Cerebellar nuclear complex (tissue), 1 donor: Measurements from ENCODE around the gene TNFRSF13B.
"Not testable (repeated sequence)": the region's sequence is repeated elsewhere in the genome, so short reads cannot be mapped to it uniquely, and the experiment has no call there.

Source experiments
- DNase-seq, 2 experiments: peaks; one replicate each; lab custom pipeline; 2025; lab: John Stamatoyannopoulos, UW

The TNFRSF13B gene

DNA sequence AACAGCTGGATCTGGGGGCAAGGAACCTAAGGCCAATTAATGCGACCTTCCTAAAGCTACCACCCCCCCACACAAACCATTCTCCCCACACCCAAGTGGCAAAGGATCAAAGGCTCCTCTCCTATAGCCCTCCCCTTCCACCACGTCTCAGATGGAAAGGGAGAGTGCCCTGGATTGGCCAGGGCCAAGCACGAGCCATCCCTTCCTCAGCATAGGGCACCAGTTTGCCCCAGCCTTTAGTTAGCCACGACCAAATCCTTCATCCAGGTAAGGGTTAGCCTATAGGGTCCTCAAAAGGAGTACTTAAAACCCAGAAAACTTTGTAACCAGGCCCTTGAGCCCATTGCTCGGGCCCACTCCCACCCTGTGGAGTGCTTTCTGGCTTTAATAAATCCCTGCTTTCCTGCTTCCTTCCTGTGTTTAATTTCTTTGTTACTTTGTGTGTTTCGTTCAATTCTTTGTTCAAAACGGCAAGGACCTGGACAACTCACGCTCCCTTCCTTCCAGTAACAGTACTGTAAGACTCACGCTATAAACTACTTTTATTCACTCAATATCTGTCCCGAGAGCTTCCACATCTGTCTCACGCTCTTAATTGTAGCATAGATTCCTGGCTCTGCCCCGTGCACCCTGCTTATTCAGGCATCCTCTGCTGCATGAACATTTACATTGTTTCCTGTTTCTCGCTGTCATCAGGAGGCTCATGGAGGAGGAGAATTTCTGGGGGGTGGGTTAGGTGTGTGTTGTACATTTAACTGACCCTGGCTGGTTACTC is 62.3 kb downstream of the TNFRSF13B start:
- DNase-seq = no peak

DNA sequence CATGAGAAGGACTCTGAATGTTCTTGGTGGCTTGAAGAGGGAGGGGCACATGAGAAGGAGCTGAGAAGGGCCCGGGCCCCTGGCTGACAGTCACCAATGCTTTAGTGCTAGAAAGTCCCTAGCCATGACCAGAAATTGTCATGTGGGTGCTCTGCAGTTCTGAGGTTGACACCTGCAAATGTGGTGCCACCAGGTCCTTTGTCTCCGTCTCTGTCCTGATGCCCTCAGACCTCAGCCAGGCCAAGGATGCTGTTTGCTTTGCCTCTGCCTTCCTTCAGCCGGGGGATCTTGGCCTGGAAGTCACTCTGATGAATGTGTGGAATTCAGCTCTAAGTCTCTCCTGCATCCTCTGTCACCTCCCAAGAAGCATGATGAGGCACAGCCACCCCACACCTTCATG is 63.6 kb downstream of the TNFRSF13B start:
- DNase-seq = no peak

DNA sequence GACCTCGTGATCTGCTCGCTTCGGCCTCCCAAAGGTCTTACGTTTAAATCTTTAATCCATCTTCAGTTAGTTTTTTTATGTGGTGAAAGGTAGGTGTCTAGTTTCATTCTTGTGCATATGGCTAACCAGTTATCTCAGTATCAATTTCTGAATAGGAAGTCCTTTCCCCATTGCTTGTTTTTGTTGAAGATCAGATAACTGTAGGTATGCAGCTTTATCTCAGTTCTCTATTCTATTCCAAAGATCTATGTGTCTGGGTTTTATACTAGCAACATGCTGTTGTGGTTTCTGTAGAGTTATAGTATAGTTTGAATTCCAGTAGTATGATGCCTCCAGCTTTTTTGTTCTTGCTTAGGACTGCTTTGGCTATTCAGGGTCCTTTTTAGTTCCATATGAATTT is 65.2 kb downstream of the TNFRSF13B start:
- no peak for DNase-seq

DNA sequence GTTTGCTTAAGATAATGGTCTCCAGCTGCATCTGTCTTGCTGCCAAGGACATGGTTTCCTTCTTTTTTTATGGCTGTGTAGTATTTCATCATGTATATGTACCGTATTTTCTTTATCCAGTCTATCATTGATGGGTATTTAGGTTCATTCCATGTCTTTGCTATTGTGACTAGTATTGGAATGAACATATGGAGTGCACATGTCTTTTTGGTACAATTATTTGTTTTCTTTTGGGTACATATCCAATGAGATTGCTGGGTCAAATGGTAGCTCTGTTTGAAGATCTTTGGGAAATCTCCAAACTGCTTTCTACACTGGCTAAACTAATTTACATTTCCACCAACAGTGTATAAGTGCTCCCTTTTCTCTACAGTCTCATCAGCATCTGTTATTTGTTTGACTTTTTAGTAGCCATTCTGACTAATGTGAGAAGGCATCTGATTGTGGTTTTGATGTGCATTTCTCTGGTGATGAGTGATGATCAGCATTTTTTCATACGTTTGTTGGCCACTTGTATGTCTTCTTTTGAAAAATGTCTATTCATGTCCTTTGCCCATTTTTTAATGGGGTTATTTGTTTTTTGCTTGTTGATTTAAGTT is 66.2 kb downstream of the TNFRSF13B start:
- DNase-seq = no peak

DNA sequence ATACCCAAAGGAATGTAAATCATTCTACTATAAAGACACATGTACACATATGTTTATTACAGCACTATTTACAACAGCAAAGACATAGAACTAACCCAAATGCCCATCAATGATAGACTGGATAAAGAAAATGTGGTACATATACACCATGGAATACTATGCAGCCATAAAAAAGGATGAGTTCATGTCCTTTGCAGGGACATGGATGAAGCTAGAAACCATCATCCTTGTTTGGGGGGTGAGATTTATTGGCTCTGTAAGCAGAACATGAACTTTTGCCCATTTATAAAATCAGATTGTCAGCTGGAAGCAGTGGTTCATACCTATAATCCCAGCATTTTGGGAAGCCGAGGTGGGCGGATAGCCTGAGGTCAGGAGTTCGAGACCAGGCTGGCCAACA is 68.8 kb downstream of the TNFRSF13B start:
- not testable (repeated sequence) for DNase-seq

DNA sequence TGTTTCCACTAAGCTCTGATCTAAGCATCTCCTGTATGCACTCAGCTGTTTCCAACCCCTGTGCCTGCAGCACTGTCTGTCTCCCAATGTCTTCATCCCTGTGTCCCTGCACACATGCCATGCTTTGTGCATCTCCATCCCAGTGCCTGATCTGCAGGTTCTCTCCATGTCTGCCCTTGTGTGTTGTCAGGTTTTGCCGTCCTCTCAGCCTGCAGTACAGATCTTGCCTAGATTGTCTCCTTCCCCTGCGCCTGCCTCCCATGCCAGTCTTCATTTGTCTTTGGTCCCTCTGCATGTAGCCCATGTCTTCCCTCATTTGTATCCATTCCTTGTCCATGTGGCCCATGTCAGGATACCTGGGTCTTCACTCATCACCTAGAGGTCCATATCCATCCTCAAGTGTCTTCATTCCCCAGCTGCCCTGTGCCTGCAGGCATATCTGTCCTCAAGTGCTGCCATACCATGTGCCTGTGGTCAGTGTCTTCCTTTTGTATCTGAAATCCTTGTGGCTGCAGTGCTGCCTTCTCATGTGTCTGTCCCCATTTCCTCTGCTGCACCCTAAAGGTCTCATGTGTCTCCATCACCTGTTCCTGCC is 71.5 kb downstream of the TNFRSF13B start:
- no peak for DNase-seq

DNA sequence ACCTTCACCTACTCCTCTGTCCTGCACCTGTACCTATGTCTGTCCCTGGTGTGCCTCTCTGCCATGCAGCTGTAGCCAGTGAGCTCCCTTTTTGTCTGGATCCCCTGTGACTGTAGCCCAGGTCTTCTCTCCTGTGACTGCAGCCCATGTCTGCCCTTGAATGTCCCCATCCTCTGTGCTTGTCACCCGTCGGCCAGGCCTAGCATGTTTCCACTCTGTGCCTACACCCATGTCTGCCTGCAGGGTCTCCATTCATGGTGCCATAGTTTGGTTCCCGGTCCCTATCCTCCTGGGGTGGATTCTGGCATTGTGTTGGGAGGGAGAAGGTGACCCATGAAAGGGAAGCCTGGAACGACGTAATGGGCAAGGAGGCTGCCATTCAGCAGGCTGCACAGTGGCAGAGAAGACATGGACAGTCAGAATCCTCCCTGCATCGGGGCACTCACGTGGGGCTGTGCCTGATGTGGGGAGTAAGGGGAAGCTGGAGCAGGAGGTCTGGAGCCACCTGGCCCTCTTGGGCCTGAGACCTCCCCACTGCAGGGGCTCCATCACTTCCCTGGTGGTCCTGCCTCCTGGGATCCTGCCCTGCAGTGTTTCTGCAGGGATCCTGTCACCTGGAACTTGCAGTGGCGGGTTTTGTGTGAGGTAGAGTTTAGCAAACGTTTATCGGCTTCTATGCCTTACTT is 74.6 kb downstream of the TNFRSF13B start:
- DNase-seq = not testable (repeated sequence)

DNA sequence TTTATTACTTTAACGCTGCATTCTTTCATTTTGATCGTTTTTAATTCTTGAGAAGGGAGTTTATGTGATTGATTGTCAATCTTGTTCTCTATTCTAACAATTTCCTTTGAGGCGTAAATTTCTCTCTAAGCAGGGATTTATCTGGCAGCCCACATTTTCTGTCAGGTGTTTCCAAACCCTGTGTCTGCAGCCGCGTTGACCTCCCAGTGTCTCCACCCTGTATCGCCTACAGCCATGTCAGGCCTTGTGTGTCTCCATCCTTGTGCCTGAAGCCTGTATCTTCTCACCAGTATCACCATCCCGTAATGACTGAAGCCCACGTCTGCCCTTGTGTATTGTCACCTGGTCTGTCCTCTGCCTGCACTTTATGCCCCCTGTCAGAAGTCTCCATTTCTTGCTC is 75.7 kb downstream of the TNFRSF13B start:
- DNase-seq = not testable (repeated sequence)

DNA sequence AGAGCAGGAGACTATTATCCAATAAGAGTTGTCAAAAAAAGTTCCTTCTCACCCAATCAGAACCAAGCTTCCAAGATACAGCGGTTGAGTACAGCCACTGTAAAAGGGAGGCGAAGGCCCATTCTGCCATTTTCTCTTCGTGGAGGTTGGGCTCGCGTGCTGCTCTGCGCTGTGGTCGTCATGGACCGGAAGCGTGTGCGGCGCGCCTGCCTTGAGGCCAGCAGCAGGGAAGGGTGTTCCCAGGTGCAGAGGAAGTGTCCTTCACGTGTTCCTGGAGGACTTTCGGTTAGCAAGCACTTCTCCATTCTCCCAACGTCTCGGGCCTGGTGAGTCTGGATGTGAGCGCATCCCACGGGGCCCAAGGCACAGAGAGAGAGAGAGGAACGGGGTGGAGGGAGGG is 78.4 kb downstream of the TNFRSF13B start:
- not testable (repeated sequence) for DNase-seq

DNA sequence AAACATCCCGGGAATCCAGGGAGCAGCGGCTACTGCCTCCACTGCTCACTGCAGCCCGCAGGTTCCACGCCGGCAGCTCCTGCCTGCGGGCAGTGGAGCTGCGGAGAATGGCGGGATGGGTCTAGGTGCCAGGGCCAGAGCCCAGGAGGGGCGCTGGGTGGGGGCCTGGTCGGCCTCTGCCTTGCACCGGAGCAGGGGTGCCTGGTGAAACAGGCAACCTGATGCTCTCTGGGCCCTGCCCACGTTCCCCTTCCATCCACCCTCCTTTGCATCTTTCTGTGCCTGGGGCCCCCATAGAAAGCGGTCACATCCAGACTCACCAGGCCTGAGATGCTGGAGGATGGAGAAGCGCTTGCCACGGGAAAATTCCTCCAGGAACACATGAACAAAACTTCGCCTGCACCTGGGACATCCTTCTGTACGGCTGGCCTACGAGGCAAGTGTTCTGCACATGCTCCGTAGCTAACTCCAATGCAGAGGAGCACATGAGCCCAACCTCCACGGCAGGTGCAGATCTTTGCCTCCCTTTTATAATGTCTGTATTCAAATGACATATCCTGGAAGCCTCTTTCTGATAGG is 79.0 kb downstream of the TNFRSF13B start:
- not testable (repeated sequence) for DNase-seq

DNA sequence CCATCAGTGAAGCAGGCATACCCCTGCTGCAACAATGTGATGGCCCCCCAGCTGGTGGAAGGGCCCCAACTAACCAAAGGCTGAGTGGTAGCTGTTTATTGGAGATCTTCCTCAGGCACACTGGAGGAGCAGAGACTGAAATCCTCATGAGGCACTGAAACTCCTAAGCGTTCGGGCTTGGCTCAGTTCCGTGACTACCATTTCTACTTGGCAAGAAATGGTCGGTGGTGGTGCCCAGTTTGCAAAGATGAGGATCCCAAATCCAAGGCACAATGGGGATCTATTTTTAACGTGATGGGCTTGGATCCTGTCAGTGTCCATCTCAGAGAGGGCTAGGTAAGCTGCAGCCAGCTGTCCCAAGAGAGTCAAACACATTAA is 82.8 kb downstream of the TNFRSF13B start:
- no peak for DNase-seq
